Activated CD8-positive, alpha-beta T cell treated with anti-CD3 and anti-CD28 coated beads, Interleukin-2, amount 10 ng/mL, durations not matched to agents 7 days and 5 days (primary cell): Measurements from ENCODE around the gene CIZ1. TPM values are rescaled to one million over a fixed set of nuclear protein-coding genes. Genes with fewer than 3 reads are reported as not detected.

ENCODE experiments used
- ATAC-seq: fragments of 150-1000 bp; cut with Tn5 transposase; one replicate; pipeline ENCODE4 v1.10.0; 2021; ENCODE audit warnings: moderate library complexity
- CTCF ChIA-PET: fragments of 350-600 bp; sonication (Branson Sonifier 250); formaldehyde crosslinking; loops from one replicate; lab custom pipeline; 2021; ENCODE audit warnings: antibody characterized with exemption; lab: Charles Lee
- POLR2A ChIA-PET: fragments of 350-600 bp; sonication (Branson Sonifier 250); formaldehyde crosslinking; loops from one replicate; lab custom pipeline; 2021; ENCODE audit warnings: antibody characterized with exemption; lab: Charles Lee
- DNase-seq: peaks from one replicate; pipeline ENCODE4 v3.0.0-alpha.2; 2020
- H3K27ac Mint-ChIP-seq: one replicate; pipeline ENCODE4 v1.8.0; 2021; ENCODE audit warnings: mild to moderate bottlenecking, mixed read lengths
- H3K27me3 Mint-ChIP-seq: one replicate; pipeline ENCODE4 v1.8.0; 2021; ENCODE audit warnings: low read depth, mixed read lengths
- H3K36me3 Mint-ChIP-seq: one replicate; pipeline ENCODE4 v1.8.0; 2021; ENCODE audit warnings: low read depth, mixed read lengths
- H3K4me1 Mint-ChIP-seq: one replicate; pipeline ENCODE4 v1.8.0; 2021; ENCODE audit warnings: low read depth, mixed read lengths
- H3K4me3 Mint-ChIP-seq: one replicate; pipeline ENCODE4 v1.8.0; 2021; ENCODE audit warnings: mild to moderate bottlenecking, mixed read lengths
- H3K9me3 Mint-ChIP-seq: one replicate; pipeline ENCODE4 v1.8.0; 2022; ENCODE audit warnings: mixed read lengths; ENCODE audit not compliant: insufficient read depth
- total RNA-seq, 2 experiments: library from RNA; stranded (reverse); gene quantifications; one replicate each; pipeline ENCODE4 v1.2.3, GENCODE V29; 2021

Gene CIZ1
- total RNA-seq, 2 experiments from 2014 or later = 121 to 127 TPM

- Mint-ChIP-seq H3K4me1 (peaks cover 7% of the 10 kb centered on the region), H3K27ac (no peak overlapping the region), H3K36me3 (no peaks in the 10 kb centered on the region), H3K27me3 (peaks cover 37% of the 10 kb centered on the region), H3K4me3 (no peak overlapping the region), H3K9me3 (no peaks in the 10 kb centered on the region)
- DNase-seq (no peak), ATAC-seq (no peak)
- POLR2A ChIA-PET = no interaction called here
- CTCF ChIA-PET = no interaction called here
These were observed 17.7 kb upstream of the CIZ1 start for GRCh38 chr9:128208946-128209669.

- no peak for ATAC-seq
- Mint-ChIP-seq H3K4me1 (peaks cover 7% of the 10 kb centered on the region), H3K4me3 (no peak overlapping the region), H3K36me3 (no peaks in the 10 kb centered on the region), H3K27me3 (peaks cover 38% of the 10 kb centered on the region), H3K9me3 (no peaks in the 10 kb centered on the region), H3K27ac (no peak overlapping the region)
- DNase-seq = no peak
- ChIA-PET POLR2A (no interaction called here), CTCF (interaction anchor here (1.5 kb wide), 1 partner anchor 18 kb away, joined by 3 read pairs; no protein-coding TSS in a partner anchor)
These were observed 17.0 kb upstream of the CIZ1 start for GRCh38 chr9:128208386-128208785.

DNA sequence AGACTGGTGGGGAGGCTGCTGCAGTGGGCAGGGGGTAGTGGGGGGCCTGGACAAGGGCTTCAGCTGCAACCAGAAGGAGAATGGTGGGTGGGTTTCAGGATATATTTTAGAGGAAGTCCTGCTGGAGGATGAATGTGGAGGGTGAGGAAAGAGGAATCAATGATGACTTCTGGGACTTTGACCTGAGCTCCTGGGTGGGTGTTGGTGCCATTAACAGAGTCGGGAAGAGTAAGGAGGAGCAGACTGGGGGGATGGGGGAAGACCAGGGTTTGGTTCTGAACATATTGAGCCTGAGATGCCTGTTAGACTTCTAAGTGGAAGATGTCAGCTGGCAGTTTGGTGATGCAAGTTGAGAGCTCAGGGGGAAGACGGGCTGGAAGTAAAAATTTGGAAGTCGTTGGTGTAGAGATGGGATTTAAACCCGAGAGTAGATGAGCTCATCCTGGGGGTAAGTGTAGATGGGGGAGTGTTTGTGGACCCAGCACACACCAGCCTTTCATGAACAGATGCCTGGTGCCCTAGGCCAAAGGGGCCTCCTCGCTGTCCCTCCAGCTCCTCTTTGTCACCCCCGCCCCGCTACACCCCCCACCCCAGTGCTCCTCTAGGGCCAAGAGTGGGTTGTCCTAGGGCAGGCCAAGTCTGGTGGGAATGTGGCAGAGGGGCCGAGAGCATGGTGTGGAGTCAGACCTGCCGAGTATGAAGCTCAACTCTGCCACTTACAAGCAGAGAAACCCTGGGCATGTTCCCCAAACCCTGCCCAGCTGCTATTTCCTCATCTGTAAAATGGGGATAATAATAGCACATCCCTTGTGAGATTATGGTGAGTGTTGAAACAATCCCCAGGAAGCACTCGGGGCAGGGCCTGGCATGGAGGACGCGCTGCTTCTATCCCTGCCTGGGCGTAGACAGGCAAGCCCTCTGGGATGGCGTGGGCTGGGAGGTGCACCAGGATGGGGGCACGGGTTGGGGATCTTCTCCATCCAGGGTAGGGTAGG, 15.8 kb upstream of the CIZ1 start:
- H3K4me1 Mint-ChIP-seq = peaks cover 14% of the 10 kb centered on the region
- no peak overlapping the region for H3K27ac Mint-ChIP-seq
- POLR2A ChIA-PET = interaction anchor here (0.6 kb wide), 1 partner anchor 73 kb away, joined by 4 read pairs; no protein-coding TSS in a partner anchor
- ATAC-seq (no peak), DNase-seq (no peak)
- H3K27me3 Mint-ChIP-seq = peaks cover 35% of the 10 kb centered on the region
- H3K36me3 Mint-ChIP-seq = no peaks in the 10 kb centered on the region
- no peaks in the 10 kb centered on the region for H3K9me3 Mint-ChIP-seq
- CTCF ChIA-PET = interaction anchor here (1.0 to 1.6 kb wide), 3 partner anchors 17 to 155 kb away, joined by 3 to 4 read pairs (median 4); no protein-coding TSS in a partner anchor
- H3K4me3 Mint-ChIP-seq = no peak overlapping the region

DNA sequence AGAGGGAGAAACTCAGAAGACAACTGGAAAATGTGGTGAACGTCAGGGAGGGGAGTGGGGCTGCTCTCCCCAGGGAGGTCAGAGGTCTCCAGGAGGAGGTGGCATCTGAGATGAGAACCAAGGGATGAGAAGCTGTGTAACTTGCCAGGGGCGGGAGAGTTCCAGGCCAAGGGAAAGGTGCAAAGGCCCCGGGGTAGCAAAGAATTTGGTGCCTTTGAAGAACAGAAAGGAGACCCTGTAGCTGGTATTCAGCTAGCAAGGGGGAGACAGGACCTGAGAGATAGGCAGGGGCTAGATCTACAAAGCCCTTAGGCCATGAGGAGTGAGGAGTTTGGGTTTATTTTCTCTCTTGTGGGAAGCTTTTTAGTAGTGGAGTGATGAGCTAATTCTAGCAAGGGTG, 15.1 kb upstream of the CIZ1 start:
- Mint-ChIP-seq H3K9me3 (no peaks in the 10 kb centered on the region), H3K27ac (no peak overlapping the region), H3K4me3 (no peak overlapping the region), H3K36me3 (no peaks in the 10 kb centered on the region), H3K27me3 (peaks cover 29% of the 10 kb centered on the region), H3K4me1 (peaks cover 14% of the 10 kb centered on the region)
- ChIA-PET CTCF (interaction anchor here (1.0 to 1.6 kb wide), 2 partner anchors 135 to 156 kb away, joined by 4 read pairs; no protein-coding TSS in a partner anchor), POLR2A (interaction anchor here (0.6 kb wide), 1 partner anchor 74 kb away, joined by 4 read pairs; no protein-coding TSS in a partner anchor)
- DNase-seq (no peak), ATAC-seq (no peak)

- H3K9me3 Mint-ChIP-seq = no peaks in the 10 kb centered on the region
- H3K4me1 Mint-ChIP-seq = peaks cover 14% of the 10 kb centered on the region
- no peak overlapping the region for H3K4me3 Mint-ChIP-seq
- ChIA-PET POLR2A (interaction anchor here (1.3 kb wide), 1 partner anchor 13 kb away, joined by 3 read pairs; no protein-coding TSS in a partner anchor), CTCF (no interaction called here)
- ATAC-seq (no peak), DNase-seq (no peak)
- no peaks in the 10 kb centered on the region for H3K36me3 Mint-ChIP-seq
- peaks cover 25% of the 10 kb centered on the region for H3K27me3 Mint-ChIP-seq
- no peak overlapping the region for H3K27ac Mint-ChIP-seq
These were observed 14.0 kb upstream of the CIZ1 start for GRCh38 chr9:128205296-128205944.

DNA sequence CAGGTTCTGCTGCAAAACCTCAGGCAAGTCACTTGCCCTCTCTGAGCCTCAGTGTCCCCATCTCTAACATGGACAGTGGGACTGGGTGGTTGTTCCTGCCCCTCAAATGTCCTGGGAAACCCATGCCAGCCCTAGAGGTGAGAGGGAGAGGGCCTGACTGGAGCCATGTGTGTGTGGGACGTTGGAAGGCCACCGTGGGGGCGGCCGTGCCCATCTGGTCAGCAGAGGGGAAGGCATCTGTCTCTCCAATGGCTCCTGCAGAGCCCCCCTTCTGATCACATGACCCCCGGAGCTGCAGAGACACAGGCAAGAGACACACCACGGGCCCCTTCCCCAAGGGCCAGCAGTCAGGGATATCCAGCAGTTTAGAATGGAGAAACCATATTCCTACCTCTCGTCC, 13.5 kb upstream of the CIZ1 start:
- H3K4me3 Mint-ChIP-seq = peak overlapping the region; percentile 3
- ATAC-seq (no peak), DNase-seq (no peak)
- no peaks in the 10 kb centered on the region for H3K36me3 Mint-ChIP-seq
- POLR2A ChIA-PET = interaction anchor here (1.3 kb wide), 1 partner anchor 12 kb away, joined by 3 read pairs; no protein-coding TSS in a partner anchor
- H3K27ac Mint-ChIP-seq = no peak overlapping the region
- no peaks in the 10 kb centered on the region for H3K9me3 Mint-ChIP-seq
- H3K27me3 Mint-ChIP-seq = peaks cover 25% of the 10 kb centered on the region
- CTCF ChIA-PET = no interaction called here
- H3K4me1 Mint-ChIP-seq = peaks cover 14% of the 10 kb centered on the region

- peak overlapping the region; percentile 61 for H3K4me3 Mint-ChIP-seq
- no peak for DNase-seq
- peaks cover 25% of the 10 kb centered on the region for H3K27me3 Mint-ChIP-seq
- POLR2A ChIA-PET = interaction anchor here (1.3 kb wide), 1 partner anchor 11 kb away, joined by 3 read pairs; no protein-coding TSS in a partner anchor
- peaks cover 14% of the 10 kb centered on the region for H3K4me1 Mint-ChIP-seq
- no peaks in the 10 kb centered on the region for H3K36me3 Mint-ChIP-seq
- H3K27ac Mint-ChIP-seq = no peak overlapping the region
- ATAC-seq = no peak
- CTCF ChIA-PET = interaction anchor here (0.7 to 1.2 kb wide), 5 partner anchors 9 to 58 kb away, joined by 3 to 5 read pairs (median 3); no protein-coding TSS in a partner anchor
- no peaks in the 10 kb centered on the region for H3K9me3 Mint-ChIP-seq
These were observed 12.6 kb upstream of the CIZ1 start for GRCh38 chr9:128203707-128204551.

GRCh38 chr9:128203024-128203706, 11.8 kb upstream of the CIZ1 start, which contains the start of gene DNM1:
Gene DNM1, plus strand, starts transcription at chr9:128203379. Its CDS starts 92 bp downstream, at chr9:128203471.
- ChIA-PET CTCF (interaction anchor here (0.7 to 1.2 kb wide), 5 partner anchors 8 to 59 kb away, joined by 3 to 5 read pairs (median 3); no protein-coding TSS in a partner anchor), POLR2A (no interaction called here)
- no peaks in the 10 kb centered on the region for H3K36me3 Mint-ChIP-seq
- peaks cover 14% of the 10 kb centered on the region for H3K4me1 Mint-ChIP-seq
- H3K4me3 Mint-ChIP-seq = peak within 1 kb of the TSS; percentile 68
- no peaks in the 10 kb centered on the region for H3K9me3 Mint-ChIP-seq
- DNase-seq (peak; percentile 73), ATAC-seq (peak; percentile 92)
- H3K27ac Mint-ChIP-seq = peak within 1 kb of the TSS; percentile 75
- H3K27me3 Mint-ChIP-seq = peaks cover 25% of the 10 kb centered on the region

DNA sequence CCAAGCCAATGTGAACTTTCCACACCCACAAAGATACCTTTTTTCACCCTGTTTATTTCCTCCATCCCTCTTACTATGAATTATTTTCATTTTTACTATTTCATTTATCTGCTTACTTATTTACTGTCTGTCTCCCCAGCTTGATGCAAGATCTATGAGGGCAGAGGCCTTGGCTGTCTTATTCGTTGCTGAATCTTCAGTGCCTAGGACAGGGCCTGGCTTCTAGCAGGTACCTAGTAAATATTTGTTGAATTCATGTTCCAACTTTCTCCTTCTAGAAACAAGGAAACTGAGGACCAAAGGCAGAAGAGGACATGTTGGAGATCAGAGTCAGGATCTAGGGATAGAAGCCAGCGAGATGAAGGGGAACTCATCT, 11.3 kb upstream of the CIZ1 start:
- Mint-ChIP-seq H3K4me1 (peaks cover 14% of the 10 kb centered on the region), H3K27me3 (peaks cover 25% of the 10 kb centered on the region), H3K36me3 (no peaks in the 10 kb centered on the region), H3K27ac (no peak overlapping the region), H3K9me3 (no peaks in the 10 kb centered on the region), H3K4me3 (peak overlapping the region; percentile 68)
- ChIA-PET CTCF (interaction anchor here (0.9 kb wide), 1 partner anchor 10 kb away, joined by 4 read pairs; no protein-coding TSS in a partner anchor), POLR2A (no interaction called here)
- ATAC-seq (no peak), DNase-seq (no peak)
